Epithelial cell of prostate (primary cell): Measurements from ENCODE around the gene GPR65.

Experiments
- DNase-seq: peaks from one replicate; pipeline ENCODE4 v3.0.0-alpha.2; 2011; ENCODE audit warnings: low read depth, low spot score
- H3K27ac ChIP-seq: fragments of 450-650 bp; 2 replicates; pipeline ENCODE4 v1.5.1; 2017; ENCODE audit warnings: mild to moderate bottlenecking

The GPR65 gene

DNA sequence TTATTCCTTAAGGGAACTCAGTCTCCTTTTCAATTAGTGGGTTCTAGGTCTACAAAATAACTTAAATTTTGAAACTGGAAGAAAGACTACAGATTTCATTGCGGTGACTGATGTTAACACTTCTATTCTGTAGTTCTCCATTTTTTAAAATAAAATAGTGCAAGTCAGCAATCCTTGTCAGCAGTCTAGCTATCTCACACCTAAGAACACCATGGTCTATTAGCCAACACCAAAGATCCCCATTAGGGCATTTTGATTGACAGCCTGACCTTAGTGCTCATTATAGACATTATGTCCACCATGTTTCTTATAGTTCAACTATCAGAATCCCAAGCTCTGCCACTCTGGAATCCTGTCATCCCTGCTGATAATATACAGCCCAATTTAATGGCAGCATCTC, 27.4 kb downstream of the GPR65 start:
- H3K27ac ChIP-seq = no peak overlapping the region
- no peak for DNase-seq

DNA sequence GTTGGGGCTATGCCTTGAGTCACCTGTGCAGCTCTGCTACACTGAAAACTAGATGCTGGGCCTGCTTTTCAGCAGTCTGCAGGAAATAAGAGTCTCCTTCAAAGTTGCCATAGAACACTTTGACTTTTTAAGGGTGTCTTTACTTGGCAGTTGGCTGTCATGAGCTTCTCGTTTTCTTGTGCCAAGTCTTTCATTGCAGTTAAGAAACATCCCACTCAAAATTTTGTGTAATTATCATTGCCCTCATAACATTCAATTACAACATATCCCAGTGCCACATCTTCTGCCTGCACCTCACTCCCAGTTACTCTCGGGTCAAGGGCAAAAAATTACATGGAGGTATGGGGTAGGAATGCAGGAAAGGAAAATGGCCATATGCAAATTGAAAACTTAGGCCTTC, 29.1 kb downstream of the GPR65 start:
- no peak for DNase-seq
- no peak overlapping the region for H3K27ac ChIP-seq

GRCh38 chr14:88036422-88036821, 31.5 kb downstream of the GPR65 start:
- H3K27ac ChIP-seq = no peak overlapping the region
- no peak for DNase-seq

DNA sequence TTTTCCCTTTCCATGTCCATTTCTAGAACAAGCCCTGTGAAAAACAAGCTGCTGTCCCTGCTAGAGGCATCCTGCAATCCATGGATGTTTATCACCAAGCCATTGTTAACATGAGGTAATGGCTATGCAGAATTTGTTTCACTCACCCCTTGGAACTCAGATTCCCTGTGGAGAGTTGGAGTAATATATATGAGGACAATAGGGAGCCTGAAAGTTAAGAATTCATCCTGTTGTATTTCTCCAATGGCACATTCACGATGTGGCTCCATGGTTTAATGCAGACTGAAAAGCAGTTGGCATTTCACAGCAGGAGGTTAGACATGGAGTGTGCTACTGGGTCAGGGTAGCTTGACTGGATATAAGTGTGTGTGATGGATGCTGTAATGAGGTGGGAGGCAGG, 32.4 kb downstream of the GPR65 start:
- H3K27ac ChIP-seq = no peak overlapping the region
- DNase-seq = no peak

DNA sequence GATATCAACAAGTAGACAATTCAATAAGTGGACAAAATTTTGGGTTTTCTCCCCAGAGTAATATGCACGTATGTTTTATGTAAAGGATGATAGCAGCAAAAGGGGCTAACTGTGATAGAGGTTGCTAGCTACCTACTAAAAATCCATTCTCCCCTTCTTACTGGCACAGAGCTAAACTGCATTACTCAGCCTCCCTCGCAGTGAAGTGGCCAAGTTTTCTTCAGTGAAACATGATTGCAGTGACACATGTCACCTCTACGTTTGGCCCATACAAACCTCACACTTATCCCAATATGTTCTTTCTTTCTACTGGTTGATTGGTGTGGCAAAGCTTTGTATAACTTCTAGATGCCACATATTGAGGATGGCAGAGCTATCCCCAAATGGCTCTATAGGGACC, 34.3 kb downstream of the GPR65 start:
- no peak overlapping the region for H3K27ac ChIP-seq
- DNase-seq = no peak

DNA sequence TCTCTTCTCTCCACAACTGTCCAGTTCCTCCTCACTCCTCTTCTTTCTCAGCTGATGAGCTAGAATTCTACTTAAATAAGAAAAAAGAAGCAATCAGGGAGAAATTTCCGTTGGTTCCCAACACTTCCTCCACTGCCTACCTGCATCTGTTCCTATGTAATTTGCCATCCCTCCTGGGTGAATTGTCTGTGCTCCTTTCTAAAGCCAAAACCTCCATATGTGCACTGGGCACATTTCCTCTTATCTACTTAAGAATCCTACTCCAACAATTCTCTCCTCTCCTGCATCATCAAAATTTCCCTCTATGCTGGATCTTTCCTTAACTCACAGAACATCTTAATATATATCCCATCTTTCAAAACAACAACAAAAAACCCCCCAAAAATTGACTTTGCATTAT, 35.2 kb downstream of the GPR65 start:
- H3K27ac ChIP-seq = no peak overlapping the region
- DNase-seq = no peak

- DNase-seq = no peak
- no peak overlapping the region for H3K27ac ChIP-seq
Observed at GRCh38 chr14:88043529-88044443, 38.9 kb downstream of the GPR65 start.

DNA sequence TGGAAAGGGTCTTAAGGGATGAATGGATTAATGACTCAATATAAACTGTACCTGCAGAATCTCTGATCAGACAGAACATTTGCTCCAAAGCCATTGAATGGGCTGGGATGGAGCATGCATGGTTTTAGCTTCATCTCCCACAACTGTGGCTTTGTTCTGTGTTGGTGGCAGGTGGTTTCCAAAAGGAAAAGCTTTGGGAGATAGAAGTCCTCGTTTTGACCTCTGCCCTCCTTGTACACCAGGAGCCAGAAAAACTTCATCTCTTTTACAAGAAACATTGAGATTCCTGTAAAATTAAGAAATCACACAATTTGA, 39.5 kb downstream of the GPR65 start:
- no peak for DNase-seq
- H3K27ac ChIP-seq = no peak overlapping the region

DNA sequence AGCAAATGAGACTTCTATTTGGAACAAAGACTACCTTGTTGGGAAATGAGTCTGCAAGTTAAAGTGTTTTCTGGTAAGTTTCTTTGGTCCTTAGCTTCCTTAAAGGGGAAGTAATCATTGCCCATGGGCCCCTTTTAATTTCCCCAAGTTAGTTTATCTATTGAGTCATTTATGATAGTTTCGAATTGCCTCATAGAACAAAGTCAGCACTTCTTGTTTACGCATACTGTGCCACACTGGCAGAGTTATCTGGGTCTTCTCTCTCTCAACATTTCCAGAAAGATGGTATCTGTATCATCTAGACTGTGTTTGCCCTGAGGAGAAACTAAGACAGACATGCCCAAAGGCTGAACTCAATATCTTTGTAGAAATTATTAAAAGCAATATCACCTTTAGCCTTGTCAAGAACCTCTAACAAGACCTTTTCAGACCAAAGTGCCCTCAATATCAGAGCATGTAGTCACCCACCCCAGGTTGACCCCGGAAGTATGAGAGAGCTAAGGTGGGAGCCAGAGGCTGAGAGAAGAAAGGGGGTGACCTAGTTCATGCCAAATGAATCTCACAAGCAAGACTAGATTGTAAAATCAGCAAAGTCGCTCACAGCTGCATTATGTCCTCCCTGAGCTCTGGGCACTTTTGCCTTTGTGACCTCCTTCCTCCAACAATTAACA, 40.0 kb downstream of the GPR65 start:
- no peak for DNase-seq
- no peak overlapping the region for H3K27ac ChIP-seq

GRCh38 chr14:88045705-88046104, 40.8 kb downstream of the GPR65 start:
- H3K27ac ChIP-seq = no peak overlapping the region
- no peak for DNase-seq

GRCh38 chr14:88048351-88048750, 43.4 kb downstream of the GPR65 start:
- H3K27ac ChIP-seq = no peak overlapping the region
- DNase-seq = no peak

GRCh38 chr14:88049266-88049665, 44.3 kb downstream of the GPR65 start:
- no peak overlapping the region for H3K27ac ChIP-seq
- no peak for DNase-seq

DNA sequence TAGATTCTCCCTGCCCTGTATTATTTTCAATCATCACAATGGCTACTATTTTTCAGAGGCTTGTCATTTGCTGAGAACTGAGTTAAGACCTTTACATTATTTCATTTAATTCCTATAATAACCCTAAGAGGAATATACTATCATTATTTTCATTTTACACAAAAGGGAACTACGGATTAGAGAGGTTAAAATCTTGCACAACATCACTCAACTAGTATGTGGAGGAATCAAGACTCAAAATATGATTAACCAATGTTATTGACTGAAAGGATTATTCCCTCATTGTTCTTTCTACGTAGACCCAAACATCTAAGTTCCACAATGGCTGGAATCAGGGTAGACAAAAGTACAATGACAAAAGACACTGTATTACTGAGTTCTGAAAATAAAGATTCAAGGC, 45.0 kb downstream of the GPR65 start:
- no peak for DNase-seq
- no peak overlapping the region for H3K27ac ChIP-seq

DNA sequence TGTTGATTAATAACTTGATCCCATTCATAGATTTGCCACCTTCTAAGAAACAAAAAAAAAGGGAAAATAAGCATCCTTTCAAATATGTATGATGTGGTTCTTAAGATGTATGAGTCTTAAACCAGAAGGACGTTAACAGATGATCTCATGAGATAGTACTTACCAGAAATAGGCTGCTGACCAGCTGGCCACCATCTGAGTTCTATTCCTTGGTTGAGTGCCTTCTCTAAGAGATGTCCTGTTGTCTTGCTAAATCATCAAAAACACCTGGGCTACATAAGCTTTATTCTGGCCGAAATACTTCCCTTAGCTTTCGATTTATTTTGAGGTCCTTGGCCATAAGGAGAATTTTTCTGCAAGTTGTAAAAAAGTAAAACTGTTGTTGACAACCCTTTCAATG, 55.6 kb downstream of the GPR65 start:
- DNase-seq = no peak
- H3K27ac ChIP-seq = no peak overlapping the region

- no peak for DNase-seq
Observed at GRCh38 chr14:88063811-88064210, 58.9 kb downstream of the GPR65 start.

More at GRCh38 chr14:88063811-88064210, 58.9 kb downstream of the GPR65 start:
- no peak overlapping the region for H3K27ac ChIP-seq
